H9 (cell line): Measurements from ENCODE around the gene SCN5A. TPM values are rescaled to one million over a fixed set of nuclear protein-coding genes. Genes with fewer than 3 reads are reported as not detected.

Experiments used
- DNase-seq: peaks from one replicate; pipeline ENCODE4 v3.0.0-alpha.2; 2017
- H2AFZ ChIP-seq: one replicate; pipeline ENCODE4 v1.6.1; 2013; ENCODE audit warnings: mild to moderate bottlenecking, low read length, control low read depth, moderate library complexity
- H2AK5ac ChIP-seq: 2 replicates; pipeline ENCODE4 v1.6.1; 2013; ENCODE audit warnings: low read length, control low read depth, mixed read lengths; ENCODE audit not compliant: insufficient read length
- H2BK120ac ChIP-seq: one replicate; pipeline ENCODE4 v1.6.1; 2013; ENCODE audit warnings: low read depth, mild to moderate bottlenecking, low read length, control low read depth, inconsistent platforms; ENCODE audit not compliant: poor library complexity, severe bottlenecking
- H2BK12ac ChIP-seq: 2 replicates; pipeline ENCODE4 v1.6.1; 2013; ENCODE audit warnings: low read length, control low read depth, mixed read lengths, low read depth; ENCODE audit not compliant: insufficient read length
- H2BK15ac ChIP-seq: 2 replicates; pipeline ENCODE4 v1.6.1; 2013; ENCODE audit warnings: low read depth, low read length, control low read depth
- H2BK20ac ChIP-seq: one replicate; pipeline ENCODE4 v1.6.1; 2013; ENCODE audit warnings: low read depth, mild to moderate bottlenecking, low read length, control low read depth, inconsistent platforms; ENCODE audit not compliant: poor library complexity, severe bottlenecking
- H2BK5ac ChIP-seq: 2 replicates; pipeline ENCODE4 v1.6.1; 2013; ENCODE audit warnings: low read length, control low read depth, mixed read lengths; ENCODE audit not compliant: insufficient read length
- H3K14ac ChIP-seq: 2 replicates; pipeline ENCODE4 v1.6.1; 2013; ENCODE audit warnings: low read length, control low read depth; ENCODE audit not compliant: insufficient read depth
- H3K18ac ChIP-seq: 2 replicates; pipeline ENCODE4 v1.6.1; 2013; ENCODE audit warnings: low read depth, mild to moderate bottlenecking, mixed read lengths, low read length, control low read depth; ENCODE audit not compliant: insufficient read length
- H3K23ac ChIP-seq: 2 replicates; pipeline ENCODE4 v1.6.1; 2013; ENCODE audit warnings: low read length, control low read depth, mixed read lengths, low read depth; ENCODE audit not compliant: insufficient read length
- H3K23me2 ChIP-seq: 2 replicates; pipeline ENCODE4 v1.6.1; 2013; ENCODE audit warnings: low read depth, mild to moderate bottlenecking, mixed read lengths, low read length, control low read depth; ENCODE audit not compliant: insufficient read length, poor library complexity, severe bottlenecking
- H3K27ac ChIP-seq: 2 replicates; pipeline ENCODE4 v1.5.1; 2013; ENCODE audit warnings: low read length, control low read depth, mixed read lengths, low read depth; ENCODE audit not compliant: insufficient read length
- H3K27me3 ChIP-seq: 2 replicates; pipeline ENCODE4 v1.6.1; 2013; ENCODE audit warnings: low read length, control low read depth, inconsistent platforms; ENCODE audit not compliant: insufficient read depth
- H3K4ac ChIP-seq: 2 replicates; pipeline ENCODE4 v1.6.1; 2013; ENCODE audit warnings: low read depth, mild to moderate bottlenecking, control low read depth, inconsistent platforms, low read length, moderate library complexity
- H3K4me1 ChIP-seq: 2 replicates; pipeline ENCODE4 v1.6.1; 2013; ENCODE audit warnings: low read length, control low read depth, inconsistent platforms; ENCODE audit not compliant: insufficient read depth
- H3K4me2 ChIP-seq: 2 replicates; pipeline ENCODE4 v1.6.1; 2013; ENCODE audit warnings: low read length, control low read depth, mixed read lengths; ENCODE audit not compliant: insufficient read length, insufficient read depth
- H3K56ac ChIP-seq: 2 replicates; pipeline ENCODE4 v1.6.1; 2013; ENCODE audit warnings: low read depth, mild to moderate bottlenecking, mixed read lengths, low read length, control low read depth; ENCODE audit not compliant: insufficient read length
- H3K79me1 ChIP-seq: 2 replicates; pipeline ENCODE4 v1.6.1; 2013; ENCODE audit warnings: low read depth, mild to moderate bottlenecking, moderate library complexity, low read length, control low read depth, inconsistent platforms; ENCODE audit not compliant: insufficient read depth, poor library complexity, severe bottlenecking
- H3K79me2 ChIP-seq: 2 replicates; pipeline ENCODE4 v1.6.1; 2013; ENCODE audit warnings: low read length, control low read depth, inconsistent platforms; ENCODE audit not compliant: insufficient read depth
- H3K9ac ChIP-seq: 2 replicates; pipeline ENCODE4 v1.6.1; 2013; ENCODE audit warnings: low read length, control low read depth, mixed read lengths; ENCODE audit not compliant: insufficient read length; ENCODE audit errors: extremely low read depth
- H3K9me3 ChIP-seq: one replicate; pipeline ENCODE4 v1.6.1; 2013; ENCODE audit warnings: low read depth, low read length, inconsistent platforms; ENCODE audit not compliant: control insufficient read depth
- H3T11ph ChIP-seq: one replicate; pipeline ENCODE4 v1.6.1; 2013; ENCODE audit warnings: mild to moderate bottlenecking, low read length, control low read depth, inconsistent platforms
- H4K20me1 ChIP-seq: one replicate; pipeline ENCODE4 v1.6.1; 2013; ENCODE audit not compliant: control insufficient read depth, insufficient read length, insufficient read depth
- H4K5ac ChIP-seq: 2 replicates; pipeline ENCODE4 v1.6.1; 2013; ENCODE audit warnings: low read depth, mild to moderate bottlenecking, mixed read lengths, low read length, control low read depth; ENCODE audit not compliant: insufficient read length
- H4K8ac ChIP-seq: replicated peaks from 2 replicates; pipeline ENCODE4 v1.6.1; 2013; ENCODE audit warnings: low read length, control low read depth, mixed read lengths, low read depth; ENCODE audit not compliant: insufficient read length
- H4K91ac ChIP-seq: 2 replicates; pipeline ENCODE4 v1.6.1; 2013; ENCODE audit warnings: low read depth, mild to moderate bottlenecking, moderate library complexity, mixed read lengths, low read length, control low read depth; ENCODE audit not compliant: insufficient read length
- H3K27ac Mint-ChIP-seq, 3 experiments: 2 replicates in 2 of 3; 3 replicates in 1 of 3; pipeline ENCODE4 v1.8.0; 2020 to 2021; ENCODE audit warnings: mixed read lengths in 3 of 3, mild to moderate bottlenecking in 1 of 3, moderate library complexity in 1 of 3
- H3K27me3 Mint-ChIP-seq: 2 replicates; pipeline ENCODE4 v1.8.0; 2021; ENCODE audit warnings: low read depth, mild to moderate bottlenecking, moderate library complexity, mixed read lengths
- H3K36me3 Mint-ChIP-seq, 3 experiments: 2 replicates in 2 of 3; 3 replicates in 1 of 3; pipeline ENCODE4 v1.8.0; 2020 to 2021; ENCODE audit warnings: low read depth in 3 of 3, mixed read lengths in 3 of 3; ENCODE audit not compliant: insufficient read depth in 1 of 3
- H3K4me1 Mint-ChIP-seq, 2 experiments: 2 replicates each; pipeline ENCODE4 v1.8.0; 2020; ENCODE audit warnings: mixed read lengths in 2 of 2
- H3K4me3 Mint-ChIP-seq, 2 experiments: 2 replicates in 1 of 2; 3 replicates in 1 of 2; pipeline ENCODE4 v1.8.0; 2020 to 2021; ENCODE audit warnings: mild to moderate bottlenecking in 2 of 2, mixed read lengths in 2 of 2, moderate library complexity in 1 of 2
- H3K9me3 Mint-ChIP-seq, 2 experiments: 2 replicates in 1 of 2; 3 replicates in 1 of 2; pipeline ENCODE4 v1.8.0; 2020; ENCODE audit warnings: mild to moderate bottlenecking in 2 of 2, mixed read lengths in 2 of 2, moderate library complexity in 1 of 2
- WGBS: extraction: QIAGEN DNeasy Blood & Tissue Kit; methylation state at CpG from one replicate; pipeline ENCODE4 v1.1.7; 2013; ENCODE audit warnings: missing lambda C conversion rate, low lambda C conversion rate, mixed read lengths; ENCODE audit not compliant: insufficient read length; ENCODE audit errors: extremely low coverage; 5-methylcytosine and 5-hydroxymethylcytosine counted together
- total RNA-seq: library from RNA; stranded (reverse); gene quantifications from 2 replicates; pipeline ENCODE4 v1.2.1, GENCODE V29; 2021
- TF ChIP-seq, protein P1 (sequence below): fragments of 200-600 bp; sonication (generic); conservative IDR thresholded peaks from 3 replicates; pipeline ENCODE4 v1.8.0; 2021; ENCODE audit warnings: antibody characterized with exemption, mild to moderate bottlenecking

Gene SCN5A
- total RNA-seq, 1 experiment from 2014 or later: 6.5 TPM

DNA sequence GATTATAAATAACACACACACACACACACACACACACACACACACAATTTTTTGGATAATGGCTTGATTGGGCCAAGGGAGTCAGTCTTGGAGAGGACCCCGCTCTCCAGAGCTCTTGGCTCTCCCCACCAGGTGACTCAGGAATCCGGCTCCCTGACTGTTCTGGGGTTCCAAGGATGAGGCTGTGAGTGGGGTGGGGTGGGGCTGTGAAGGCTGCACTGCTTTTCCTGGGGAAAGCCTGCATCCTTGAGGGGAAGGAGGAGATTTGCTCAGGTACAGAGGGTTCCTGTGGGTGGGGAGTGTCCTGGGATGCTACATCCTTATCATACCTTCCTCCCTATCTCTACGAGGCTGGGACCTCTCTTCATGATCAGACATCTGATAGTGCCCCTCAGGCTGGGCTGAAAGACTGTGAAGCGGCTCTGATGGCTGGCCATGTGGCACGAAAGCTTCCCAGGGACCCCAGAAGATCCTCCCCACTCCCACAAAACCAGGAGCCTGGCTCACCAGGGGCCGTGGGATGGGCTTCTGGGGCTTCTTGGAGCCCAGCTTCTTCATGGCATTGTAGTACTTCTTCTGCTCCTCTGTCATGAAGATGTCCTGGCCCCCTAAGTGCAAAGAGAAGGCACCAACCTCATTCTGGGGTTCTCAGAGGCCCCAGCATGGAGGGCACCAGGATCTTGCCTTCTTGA, 94.2 kb downstream of the SCN5A start:
- H2AFZ ChIP-seq: no peak overlapping the region
- no peaks in the 10 kb centered on the region for H4K20me1 ChIP-seq
- H2BK15ac ChIP-seq: no peak overlapping the region
- H3K18ac ChIP-seq: no peak overlapping the region
- H4K5ac ChIP-seq: no peak overlapping the region
- Mint-ChIP-seq H3K27me3 (peaks cover 9% of the 10 kb centered on the region), H3K36me3 (peaks cover 13 to 38% (median 32%) of the 10 kb centered on the region in 3 experiments), H3K4me3 (no peak overlapping the region), H3K4me1 (no peaks in the 10 kb centered on the region), H3K9me3 (peaks cover 3 to 6% of the 10 kb centered on the region in 2 experiments; a peak in 2 of 5 replicates), H3K27ac (no peak overlapping the region)
- H4K91ac ChIP-seq: no peak overlapping the region
- no peak overlapping the region for H3K27ac ChIP-seq
- no peak overlapping the region for H4K8ac ChIP-seq
- no peaks in the 10 kb centered on the region for H3K9me3 ChIP-seq
- no peak overlapping the region for H2BK12ac ChIP-seq
- no peak overlapping the region for H3K56ac ChIP-seq
- H3K79me1 ChIP-seq: no peaks in the 10 kb centered on the region
- no peak overlapping the region for H3T11ph ChIP-seq
- no peaks in the 10 kb centered on the region for H3K79me2 ChIP-seq
- WGBS: no CpG with 5 or more reads among the region's 6 CpGs
- no peak overlapping the region for H3K4me2 ChIP-seq
- H3K23me2 ChIP-seq: no peaks in the 10 kb centered on the region
- H3K4me1 ChIP-seq: no peaks in the 10 kb centered on the region
- H3K23ac ChIP-seq: no peak overlapping the region
- no peak overlapping the region for H3K4ac ChIP-seq
- peak; percentile 4 for DNase-seq
- H2AK5ac ChIP-seq: no peak overlapping the region
- no peak overlapping the region for H2BK20ac ChIP-seq
- no peak overlapping the region for H2BK120ac ChIP-seq
- H3K14ac ChIP-seq: no peak overlapping the region
- no peak overlapping the region for H2BK5ac ChIP-seq
- TF ChIP-seq, protein P1, sequence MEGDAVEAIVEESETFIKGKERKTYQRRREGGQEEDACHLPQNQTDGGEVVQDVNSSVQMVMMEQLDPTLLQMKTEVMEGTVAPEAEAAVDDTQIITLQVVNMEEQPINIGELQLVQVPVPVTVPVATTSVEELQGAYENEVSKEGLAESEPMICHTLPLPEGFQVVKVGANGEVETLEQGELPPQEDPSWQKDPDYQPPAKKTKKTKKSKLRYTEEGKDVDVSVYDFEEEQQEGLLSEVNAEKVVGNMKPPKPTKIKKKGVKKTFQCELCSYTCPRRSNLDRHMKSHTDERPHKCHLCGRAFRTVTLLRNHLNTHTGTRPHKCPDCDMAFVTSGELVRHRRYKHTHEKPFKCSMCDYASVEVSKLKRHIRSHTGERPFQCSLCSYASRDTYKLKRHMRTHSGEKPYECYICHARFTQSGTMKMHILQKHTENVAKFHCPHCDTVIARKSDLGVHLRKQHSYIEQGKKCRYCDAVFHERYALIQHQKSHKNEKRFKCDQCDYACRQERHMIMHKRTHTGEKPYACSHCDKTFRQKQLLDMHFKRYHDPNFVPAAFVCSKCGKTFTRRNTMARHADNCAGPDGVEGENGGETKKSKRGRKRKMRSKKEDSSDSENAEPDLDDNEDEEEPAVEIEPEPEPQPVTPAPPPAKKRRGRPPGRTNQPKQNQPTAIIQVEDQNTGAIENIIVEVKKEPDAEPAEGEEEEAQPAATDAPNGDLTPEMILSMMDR: no peak
- no peak overlapping the region for H3K9ac ChIP-seq
- no peaks in the 10 kb centered on the region for H3K27me3 ChIP-seq
